Measurements from ENCODE around the gene PIN1. TPM values are rescaled to one million over a fixed set of nuclear protein-coding genes. Genes with fewer than 3 reads are reported as not detected.

Gene PIN1
- total RNA-seq, 2 donors from 2014 or later, result 47.9 to 88.3 TPM

DNA sequence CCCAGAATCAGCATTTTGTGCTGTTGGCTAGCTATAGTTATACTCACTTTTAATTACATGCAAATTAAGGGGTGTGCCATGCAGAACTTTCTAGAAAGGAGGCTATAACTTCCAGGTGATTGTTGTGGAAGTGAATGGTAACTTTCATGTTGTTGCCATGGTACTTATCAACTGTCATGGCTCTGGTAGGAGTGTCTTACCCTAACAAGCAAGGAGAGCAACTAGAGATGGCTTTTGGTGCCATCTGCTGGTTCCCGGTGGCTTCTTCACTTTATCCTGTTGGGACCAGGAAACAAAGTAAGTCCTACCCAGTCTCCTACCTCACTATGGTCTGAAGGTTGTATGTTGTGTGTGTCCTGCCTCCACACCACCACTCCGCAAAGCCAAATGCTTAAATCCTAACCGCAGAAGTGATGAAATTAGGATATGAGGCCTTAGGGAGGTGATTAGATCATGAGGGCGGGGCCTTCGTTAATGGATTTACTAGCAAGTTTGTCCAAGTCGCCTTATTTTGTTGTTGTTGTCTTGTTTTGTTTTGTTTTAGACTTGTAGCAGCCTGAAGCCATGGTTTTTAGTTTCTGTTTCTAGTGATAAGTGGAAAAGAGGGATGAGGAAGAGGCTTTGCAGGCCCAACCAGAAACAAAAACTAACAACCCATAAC is 38.9 kb upstream of the PIN1 start:
- Histone ChIP-seq H3K9ac (ENCODE audit: low read depth in 2 of 2, low read length in 2 of 2) (no peak overlapping the region), H3K4me1 (no peaks in the 10 kb centered on the region), H3K9me3 (no peaks in the 10 kb centered on the region), H3K36me3 (no peaks in the 10 kb centered on the region), H3K4me3 (no peak overlapping the region), H3K27ac (peak overlapping the region; percentile 23), H3K27me3 (no peaks in the 10 kb centered on the region)
- DNase-seq, result peak; percentile 92
- peak; percentile 70 for TF ChIP-seq CTCF (IDR thresholded peaks at IDR 0.05)
- intact Hi-C loops (cut with DNase I), result loop anchor here (5.0 to 10.0 kb wide), 2 partner anchors 589 to 661 kb away; no protein-coding TSS in a partner anchor

- no peaks in the 10 kb centered on the region for H3K36me3 ChIP-seq
- no peak overlapping the region for H3K4me3 ChIP-seq
- H3K4me1 ChIP-seq, result no peaks in the 10 kb centered on the region
- no peak for TF ChIP-seq CTCF (IDR thresholded peaks at IDR 0.05)
- no peaks in the 10 kb centered on the region for H3K9me3 ChIP-seq
- H3K9ac ChIP-seq (ENCODE audit: low read depth in 2 of 2, low read length in 2 of 2), result no peak overlapping the region
- H3K27me3 ChIP-seq, result no peaks in the 10 kb centered on the region
- intact Hi-C loops (cut with DNase I), result loop anchor here (5.0 to 10.0 kb wide), 2 partner anchors 591 to 663 kb away; no protein-coding TSS in a partner anchor
- no peak for DNase-seq
- no peak overlapping the region for H3K27ac ChIP-seq
Observed at GRCh38 chr19:9797871-9798270, 37.2 kb upstream of the PIN1 start.

- Histone ChIP-seq H3K27ac (no peak overlapping the region), H3K27me3 (no peaks in the 10 kb centered on the region), H3K9ac (ENCODE audit: low read depth in 2 of 2, low read length in 2 of 2) (no peak overlapping the region), H3K36me3 (no peaks in the 10 kb centered on the region), H3K4me3 (no peak overlapping the region), H3K9me3 (no peaks in the 10 kb centered on the region), H3K4me1 (no peaks in the 10 kb centered on the region)
- TF ChIP-seq CTCF (IDR thresholded peaks at IDR 0.05), result no peak
- intact Hi-C loops (cut with DNase I), result loop anchor here (5.0 to 10.0 kb wide), 2 partner anchors 592 to 664 kb away; no protein-coding TSS in a partner anchor
- DNase-seq, result no peak
Observed at GRCh38 chr19:9799162-9799561, 36.0 kb upstream of the PIN1 start.

DNA sequence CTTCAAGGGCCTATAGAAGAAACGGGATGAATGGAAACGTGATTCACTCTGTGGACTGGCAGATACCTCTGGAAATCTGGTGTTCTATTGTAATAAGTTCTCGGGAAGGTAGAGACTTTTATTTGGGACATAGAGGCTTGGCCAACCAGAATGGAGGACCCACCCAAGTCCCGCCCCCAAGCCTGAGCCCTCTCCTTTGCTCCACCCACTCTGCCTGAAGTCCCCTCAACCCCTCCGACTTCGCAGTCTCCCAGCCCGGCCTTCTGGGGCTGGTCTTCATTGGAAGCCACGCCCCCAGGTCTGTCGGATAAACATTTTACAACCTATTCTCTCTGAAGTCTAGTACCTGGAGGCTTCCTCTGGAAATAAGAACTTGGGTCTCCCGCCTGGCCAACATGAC is 33.1 kb upstream of the PIN1 start:
- no peak overlapping the region for H3K9ac ChIP-seq (ENCODE audit: low read depth in 2 of 2, low read length in 2 of 2)
- H3K4me1 ChIP-seq, result no peaks in the 10 kb centered on the region
- no peak overlapping the region for H3K27ac ChIP-seq
- H3K4me3 ChIP-seq, result no peak overlapping the region
- intact Hi-C loops (cut with DNase I), result no loop called here
- no peak for TF ChIP-seq CTCF (IDR thresholded peaks at IDR 0.05)
- no peaks in the 10 kb centered on the region for H3K36me3 ChIP-seq
- no peaks in the 10 kb centered on the region for H3K27me3 ChIP-seq
- H3K9me3 ChIP-seq, result no peaks in the 10 kb centered on the region
- DNase-seq, result no peak

DNA sequence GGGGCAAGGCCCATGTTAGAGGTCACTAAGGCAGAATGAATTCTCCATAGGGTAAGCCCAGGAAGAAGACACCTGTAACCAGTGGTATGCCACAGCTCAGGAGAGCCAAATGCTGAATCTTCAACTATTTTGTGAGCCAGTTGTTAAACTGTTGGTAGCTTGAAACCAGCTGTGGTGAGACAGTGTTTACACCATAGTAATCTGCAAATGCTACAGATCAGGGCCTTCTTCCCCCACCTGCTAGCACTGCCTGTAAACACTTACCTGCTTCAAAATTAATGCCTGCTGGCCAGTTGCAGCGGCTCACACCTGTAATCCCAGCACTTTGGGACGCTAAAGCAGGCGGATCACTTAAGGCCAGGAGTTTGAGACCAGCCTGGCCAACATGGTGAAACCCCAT is 28.3 kb upstream of the PIN1 start:
- Histone ChIP-seq H3K27me3 (no peaks in the 10 kb centered on the region), H3K9me3 (no peaks in the 10 kb centered on the region), H3K9ac (ENCODE audit: low read depth in 2 of 2, low read length in 2 of 2) (no peak overlapping the region), H3K4me1 (no peaks in the 10 kb centered on the region), H3K36me3 (peaks cover 17% of the 10 kb centered on the region), H3K4me3 (no peak overlapping the region), H3K27ac (no peak overlapping the region)
- no peak for TF ChIP-seq CTCF (IDR thresholded peaks at IDR 0.05)
- no peak for DNase-seq
- intact Hi-C loops (cut with DNase I), result no loop called here
